HL-60/S4 (cell line): ENCODE measurements around the gene HOXD13.

Experiments used
- in situ Hi-C: fragments of 300-500 bp; cut with MboI; formaldehyde crosslinking; loops from 2 replicates; pipeline ENCODE4 v1.14.3; 2022; ENCODE audit warnings: low sequenced_read_pairs

HOXD13 gene

GRCh38 chr2:176104316-176105077 lies 12.0 kb downstream of the HOXD13 start:
- in situ Hi-C loops: no loop called here

GRCh38 chr2:176105078-176105729 lies 12.7 kb downstream of the HOXD13 start:
- in situ Hi-C loops: no loop called here

DNA sequence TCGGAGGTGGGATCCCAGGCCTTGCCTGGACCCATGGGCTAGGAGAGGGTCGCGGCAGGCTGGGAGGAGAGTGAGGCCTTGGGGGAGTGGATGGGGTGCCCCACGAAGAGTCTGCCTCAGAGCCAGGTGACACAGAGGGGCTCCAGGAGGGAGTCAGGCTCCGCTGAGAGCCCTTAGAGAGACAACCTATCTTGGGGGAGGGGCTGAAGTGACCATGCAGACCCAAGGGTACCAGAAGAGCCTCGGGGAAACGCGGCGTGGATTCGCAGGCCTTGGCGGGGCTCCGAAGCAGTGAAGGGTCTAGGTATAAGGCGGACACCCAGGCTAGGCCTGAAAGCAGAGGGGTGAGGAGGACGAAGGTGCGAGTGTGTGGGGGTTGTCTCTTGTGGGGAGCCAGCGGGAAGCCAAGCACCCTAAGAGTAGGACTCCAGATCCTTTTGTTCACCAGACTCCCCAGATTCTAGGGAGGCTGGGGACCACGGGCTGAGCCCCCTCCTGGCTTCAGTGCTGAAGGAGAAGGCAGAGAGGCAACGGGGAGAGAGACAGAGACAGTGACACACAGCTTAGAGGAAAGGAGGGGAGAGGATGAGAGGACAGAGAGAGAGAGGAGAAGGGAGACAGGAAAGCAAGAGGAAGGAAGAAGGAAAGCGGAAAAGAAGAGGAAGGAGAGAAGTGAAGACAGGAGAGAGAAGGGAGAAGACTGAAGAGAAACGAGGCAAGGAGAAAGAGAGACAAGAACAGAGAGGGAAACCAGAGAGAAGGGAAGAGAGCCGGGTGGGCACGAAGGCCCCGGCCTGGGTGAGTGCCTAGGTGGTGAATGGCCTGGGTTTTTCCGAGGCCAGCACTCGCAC lies 13.4 kb downstream of the HOXD13 start:
- in situ Hi-C loops: no loop called here

- in situ Hi-C loops: no loop called here
Measured at GRCh38 chr2:176106581-176107539, 14.3 kb downstream of the HOXD13 start, which contains the start of gene HOXD11. HOXD11 (plus strand) TSS chr2:176107280; CDS start chr2:176107356, 76 bp downstream.

DNA sequence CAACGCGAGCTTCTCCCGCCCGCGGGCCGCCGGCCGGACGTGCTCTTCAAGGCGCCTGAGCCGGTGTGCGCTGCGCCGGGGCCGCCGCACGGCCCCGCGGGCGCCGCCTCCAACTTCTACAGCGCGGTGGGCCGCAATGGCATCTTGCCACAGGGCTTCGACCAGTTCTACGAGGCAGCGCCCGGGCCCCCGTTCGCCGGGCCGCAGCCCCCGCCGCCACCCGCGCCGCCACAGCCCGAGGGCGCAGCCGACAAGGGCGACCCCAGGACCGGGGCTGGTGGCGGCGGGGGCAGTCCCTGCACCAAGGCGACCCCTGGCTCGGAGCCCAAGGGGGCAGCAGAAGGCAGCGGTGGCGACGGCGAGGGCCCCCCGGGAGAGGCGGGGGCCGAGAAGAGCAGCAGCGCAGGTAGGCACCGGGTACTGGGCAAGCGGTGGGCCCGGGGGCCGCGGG lies 15.2 kb downstream of the HOXD13 start:
- in situ Hi-C loops: no loop called here

DNA sequence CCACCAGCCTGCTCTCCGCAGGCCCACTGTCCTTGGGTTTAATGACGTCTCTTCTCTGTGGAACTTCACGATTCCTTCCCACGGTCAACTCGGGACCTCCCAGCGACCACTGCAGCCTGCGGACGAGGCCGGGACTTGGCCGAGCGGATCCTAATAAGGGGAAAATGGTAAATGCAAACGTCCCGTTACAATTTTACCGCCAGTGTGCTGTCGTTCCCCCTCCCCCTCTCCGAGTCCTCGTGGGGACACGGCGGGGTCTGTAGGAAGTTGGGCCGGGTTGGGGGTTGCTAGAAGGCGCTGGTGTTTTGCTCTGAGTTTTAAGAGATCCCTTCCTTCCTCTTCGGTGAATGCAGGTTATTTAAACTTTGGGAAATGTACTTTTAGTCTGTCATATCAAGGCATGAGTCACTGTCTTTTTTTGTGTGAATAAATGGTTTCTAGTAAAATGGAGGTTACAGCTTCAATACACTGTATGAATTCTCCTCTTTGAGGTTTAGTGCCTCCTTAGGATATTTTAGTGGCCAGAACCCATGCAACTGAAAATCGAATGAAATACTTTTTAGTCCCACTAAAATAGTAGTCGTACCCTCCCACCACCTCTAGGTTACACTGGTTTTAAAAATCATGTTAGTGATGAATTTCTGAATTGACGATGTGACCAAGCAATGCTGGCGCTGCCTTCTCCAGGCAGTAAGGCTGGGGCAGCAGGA lies 16.8 kb downstream of the HOXD13 start:
- in situ Hi-C loops: no loop called here

GRCh38 chr2:176109946-176110345 lies 17.4 kb downstream of the HOXD13 start:
- in situ Hi-C loops: no loop called here

- in situ Hi-C loops: no loop called here
Measured at GRCh38 chr2:176110415-176111308, 18.1 kb downstream of the HOXD13 start.

DNA sequence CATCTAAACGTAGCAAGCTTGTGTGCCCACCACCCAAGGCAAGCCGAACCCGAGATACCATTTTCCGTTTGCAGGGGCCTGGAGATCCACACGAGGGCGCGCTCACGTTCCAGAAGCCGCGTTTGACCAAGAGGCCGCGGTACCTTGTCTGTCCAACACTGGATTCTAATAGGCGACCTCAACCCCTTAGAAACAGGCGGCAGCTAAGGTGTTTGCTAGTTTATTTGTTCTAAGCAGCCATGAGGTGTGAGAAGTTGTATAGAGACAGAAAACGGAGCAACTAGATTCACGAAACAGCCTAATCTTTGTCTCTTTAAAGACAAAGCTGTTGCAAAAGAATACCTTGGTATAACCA lies 18.8 kb downstream of the HOXD13 start:
- in situ Hi-C loops: no loop called here

- in situ Hi-C loops: no loop called here
Measured at GRCh38 chr2:176111846-176112374, 19.4 kb downstream of the HOXD13 start.

- in situ Hi-C loops: no loop called here
Measured at GRCh38 chr2:176112375-176113302, 20.1 kb downstream of the HOXD13 start.

- in situ Hi-C loops: no loop called here
Measured at GRCh38 chr2:176114120-176114929, 21.8 kb downstream of the HOXD13 start.

DNA sequence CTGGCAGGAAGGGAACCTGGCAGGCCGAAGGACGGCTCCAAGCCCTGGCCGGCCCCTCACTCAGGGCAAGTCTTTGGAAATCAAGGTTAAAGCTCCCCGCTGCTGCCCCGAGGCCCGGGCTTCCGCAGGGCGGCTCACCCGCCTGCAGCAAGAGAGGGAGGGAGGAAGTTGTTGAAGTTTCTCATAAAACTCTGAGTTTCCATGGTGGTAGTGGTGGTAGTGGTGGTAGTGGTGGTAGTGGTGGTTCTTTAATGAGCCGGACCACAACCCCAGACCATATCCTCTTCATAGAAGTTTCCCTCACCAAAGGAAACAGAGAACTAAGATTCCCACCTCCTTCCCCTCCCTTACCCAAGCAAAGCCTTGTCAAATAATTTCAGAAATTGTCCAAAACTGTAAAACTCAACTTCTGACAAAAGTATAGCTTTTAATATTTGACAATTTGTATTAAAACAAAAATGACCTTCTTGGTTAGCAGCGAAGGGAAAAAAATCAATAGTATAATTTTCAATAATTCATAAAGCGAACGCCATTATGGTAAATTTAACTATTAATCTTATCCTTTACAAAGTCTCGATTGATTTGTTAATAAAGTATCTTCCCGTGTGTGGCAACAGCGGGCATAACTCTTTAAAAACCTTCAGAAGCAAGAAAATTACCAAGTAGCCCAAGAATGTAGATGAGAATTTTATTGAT lies 22.6 kb downstream of the HOXD13 start:
- in situ Hi-C loops: no loop called here

- in situ Hi-C loops: no loop called here
Measured at GRCh38 chr2:176115883-176116813, 23.6 kb downstream of the HOXD13 start, which contains the start of gene HOXD10. HOXD10 (plus strand) TSS chr2:176116778; CDS start chr2:176116834, 56 bp downstream.
